GM12801 (cell line): Measurements from ENCODE around the gene GPN1.

ENCODE experiments used
- CTCF ChIP-seq: IDR thresholded peaks from one replicate; pipeline ENCODE4 v1.5.1; 2011; ENCODE audit warnings: control low read depth; ENCODE audit not compliant: insufficient read length; ENCODE audit errors: extremely low read depth

Gene GPN1

GRCh38 chr2:27587025-27587424 is 41.8 kb upstream of the GPN1 start:
- no peak for TF ChIP-seq CTCF

GRCh38 chr2:27588308-27588707 is 40.5 kb upstream of the GPN1 start:
- TF ChIP-seq CTCF: no peak

DNA sequence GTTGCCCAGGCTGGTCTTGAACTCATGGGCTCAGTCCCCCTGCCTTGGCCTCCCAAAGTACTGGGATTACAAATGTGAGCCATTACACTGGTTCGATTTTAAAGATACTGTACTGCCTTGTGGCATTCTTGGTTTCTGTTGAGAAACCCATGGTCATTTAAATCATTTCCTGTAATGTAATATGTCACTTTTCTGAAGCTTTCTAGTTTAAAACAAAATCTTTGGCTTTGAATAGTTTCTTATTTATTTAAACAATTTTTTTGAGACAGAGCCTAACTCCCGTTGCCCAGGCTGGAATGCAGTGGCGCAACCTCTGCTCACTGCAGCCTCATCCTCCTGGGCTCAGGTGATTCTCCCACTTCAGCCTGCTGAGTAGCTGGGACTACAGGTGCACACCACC is 37.1 kb upstream of the GPN1 start:
- no peak for TF ChIP-seq CTCF

DNA sequence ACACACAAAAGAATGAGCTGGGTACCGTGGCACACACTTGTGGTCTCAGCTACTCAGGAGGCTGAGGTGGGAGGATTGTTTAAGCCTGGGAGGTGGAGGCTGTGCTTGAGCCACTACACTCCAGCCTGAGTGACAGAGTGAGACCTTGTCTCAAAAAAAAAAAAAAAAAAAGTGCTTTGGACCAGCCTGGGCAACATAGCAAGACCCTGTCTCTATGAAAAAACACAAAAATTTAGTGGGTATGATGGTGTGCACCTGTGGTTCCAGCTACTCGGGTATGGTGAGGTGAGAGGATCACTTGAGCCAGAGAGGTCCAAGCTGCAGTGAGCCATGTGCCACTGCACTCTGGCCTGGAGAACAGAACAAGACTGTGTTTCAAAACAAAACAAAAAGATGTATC is 35.6 kb upstream of the GPN1 start:
- no peak for TF ChIP-seq CTCF

GRCh38 chr2:27596627-27597026 is 32.2 kb upstream of the GPN1 start:
- TF ChIP-seq CTCF: no peak

- TF ChIP-seq CTCF: no peak
These were observed 22.2 kb upstream of the GPN1 start for GRCh38 chr2:27606611-27607010.

- no peak for TF ChIP-seq CTCF
These were observed 14.9 kb upstream of the GPN1 start for GRCh38 chr2:27613985-27614384.

DNA sequence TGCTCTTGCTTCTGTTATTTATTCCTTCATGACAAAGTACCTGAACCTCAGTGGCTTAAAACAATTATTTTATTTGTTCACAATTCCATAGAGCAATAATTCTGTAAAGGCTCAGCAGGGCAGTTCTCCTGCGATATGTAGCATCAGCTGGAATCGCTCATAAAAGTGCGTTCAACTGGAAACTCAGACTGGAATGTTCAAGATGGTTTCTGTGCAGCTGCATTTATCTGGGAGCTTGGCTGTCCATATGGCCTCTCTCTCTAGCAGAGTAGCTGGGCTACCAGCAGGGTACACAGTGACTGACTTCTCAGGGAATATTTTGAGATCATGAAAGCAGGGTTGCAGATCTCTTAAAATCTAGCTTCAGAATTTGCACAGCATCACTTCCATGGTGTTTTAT is 13.5 kb upstream of the GPN1 start:
- TF ChIP-seq CTCF: no peak
